Measurements from ENCODE around the gene GRM5.

GRCh38 chr11:88618327-88619070 lies 447.3 kb downstream of the GRM5 start:
- no peak for TF ChIP-seq CTCF (IDR thresholded peaks at IDR 0.05)
- no peak for TF ChIP-seq POLR2A (IDR thresholded peaks at IDR 0.05)
- no peak for TF ChIP-seq EP300 (IDR thresholded peaks at IDR 0.05)
- TF ChIP-seq POLR2AphosphoS5 (IDR thresholded peaks at IDR 0.05), result no peak

All from stomach (tissue), 4 donors.